ENCODE results near the gene PIK3C2B.

DNA sequence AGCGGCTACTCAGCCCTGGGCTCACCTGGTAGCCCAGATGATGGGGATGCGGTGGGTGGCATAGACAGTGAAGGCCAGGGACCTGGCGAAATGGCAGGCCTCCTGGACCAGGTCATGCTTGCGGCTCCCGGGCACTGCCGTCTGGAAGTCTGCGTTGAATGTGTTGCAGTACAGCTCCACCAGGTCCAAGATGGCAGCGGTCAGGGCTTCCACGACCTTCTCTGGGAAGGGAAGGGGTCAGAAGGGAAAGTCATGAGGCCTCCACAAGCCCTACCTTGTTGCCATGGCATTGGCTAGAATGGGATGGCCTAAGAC, 38.8 kb downstream of the PIK3C2B start:
- no peak for TF ChIP-seq CREB1 (IDR thresholded peaks at IDR 0.05)
- TF ChIP-seq CTCF (IDR thresholded peaks at IDR 0.05; ENCODE audit: control extremely low read depth in 1 of 3, insufficient read depth in 1 of 3, low read depth in 1 of 3, low read length in 3 of 3), result no peak
- no peak for TF ChIP-seq EZH2 (IDR thresholded peaks at IDR 0.05; ENCODE audit: low read depth, low read length, severe bottlenecking)
- no peak for TF ChIP-seq CEBPB (IDR thresholded peaks at IDR 0.05; ENCODE audit: low read depth, low read length)
- TF ChIP-seq SIRT6 (IDR thresholded peaks at IDR 0.05; ENCODE audit: low read length), result no peak
- no peak for TF ChIP-seq POLR2A (IDR thresholded peaks at IDR 0.05; ENCODE audit: control extremely low read depth in 1 of 2, low read depth in 2 of 2, low read length in 2 of 2)
- TF ChIP-seq POLR2AphosphoS5 (IDR thresholded peaks at IDR 0.05; ENCODE audit: low read depth, low read length), result no peak
- TF ChIP-seq RAD21 (IDR thresholded peaks at IDR 0.05 in 1 of 2, conservative IDR thresholded peaks at IDR 0.05 in 1 of 2; ENCODE audit: low read depth in 2 of 2, low read length in 2 of 2), result no peak
- no peak for TF ChIP-seq BCL11A (IDR thresholded peaks at IDR 0.05; ENCODE audit: low read depth in 2 of 2, low read length in 2 of 2)
- no peak for TF ChIP-seq KDM5A (IDR thresholded peaks at IDR 0.05; ENCODE audit: low read length)
- TF ChIP-seq EP300 (IDR thresholded peaks at IDR 0.05; ENCODE audit: borderline replicate concordance in 1 of 2, low read depth in 2 of 2, low read length in 2 of 2), result no peak
- TF ChIP-seq TEAD4 (IDR thresholded peaks at IDR 0.05; ENCODE audit: low read depth, low read length), result no peak
- TF ChIP-seq CBX5 (IDR thresholded peaks at IDR 0.05; ENCODE audit: low read depth, low read length), result no peak
